K562 (cell line): ENCODE data around the gene CPT1A. TPM values are rescaled to one million over a fixed set of nuclear protein-coding genes. Genes with fewer than 3 reads are reported as not detected.
A peak's percentile ranks its signal among the peaks of the same experiment; 100 is the strongest.

Source experiments
- ATAC-seq: fragments of 200-7000 bp; cut with Tn5 transposase; 3 replicates; pipeline ENCODE4 v1.9.1; 2020; ENCODE audit warnings: moderate library complexity
- BruUV-seq: library from RNA; stranded (reverse); fragments of 400-500 nt; replicated peaks from 2 replicates; lab custom pipeline; 2021; lab: Mats Ljungman, UMichigan
- CTCF ChIA-PET: fragments of 300-600 bp; formaldehyde crosslinking; extraction: SDS; loops from one replicate; lab custom pipeline; 2021; ENCODE audit warnings: low intra/inter-chr PET ratio; lab: Yijun Ruan, JAX
- POLR2A ChIA-PET: fragments of 300-600, 350-650 bp; sonication (Branson Sonifier 250); formaldehyde crosslinking; extraction: SDS; loops from one replicate; lab custom pipeline; 2021; ENCODE audit warnings: antibody characterized with exemption, inconsistent platforms; lab: Yijun Ruan, JAX
- DNase-seq, 4 experiments: peaks; one replicate each; pipeline versions ENCODE4 v3.0.0 to v3.0.0-alpha.2; 2011 to 2018; ENCODE audit warnings: low spot score in 3 of 4, mixed read lengths in 3 of 4; ENCODE audit errors: extremely low read depth in 1 of 4
- FAIRE-seq: peaks from 2 replicates; lab custom pipeline; 2011; peaks lifted over from hg19 to GRCh38; lab: Jason Lieb, UNC
- H2AFZ ChIP-seq: 2 replicates; pipeline ENCODE4 v1.6.0; 2011; ENCODE audit warnings: low read depth, low read length, control low read depth, inconsistent platforms
- H3K27ac ChIP-seq: fragments of 200-600 bp; 3 replicates; pipeline ENCODE4 v1.8.0; 2011; ENCODE audit warnings: low read depth, mild to moderate bottlenecking, control low read depth, inconsistent platforms, low read length, moderate library complexity, mixed read lengths; ENCODE audit errors: extremely low read depth
- H3K27me3 ChIP-seq, 2 experiments: fragments of 300-600 bp in 1 of 2; 2 replicates in 1 of 2; 3 replicates in 1 of 2; pipeline versions ENCODE4 v1.6.0 to v1.8.0; 2011; ENCODE audit warnings: inconsistent platforms in 2 of 2, low read length in 2 of 2, mild to moderate bottlenecking in 1 of 2, mixed read lengths in 1 of 2, moderate library complexity in 1 of 2; ENCODE audit not compliant: control insufficient read depth in 2 of 2, insufficient read depth in 2 of 2
- H3K36me3 ChIP-seq: fragments of 300-600 bp; 3 replicates; pipeline ENCODE4 v1.8.0; 2011; ENCODE audit warnings: mild to moderate bottlenecking, low read length, inconsistent platforms; ENCODE audit not compliant: control insufficient read depth, insufficient read depth
- H3K4me1 ChIP-seq, 2 experiments: fragments of 200-600 bp in 1 of 2; replicated peaks in 1 of 2; 2 replicates in 1 of 2; 3 replicates in 1 of 2; pipeline versions ENCODE4 v1.5.1 to v1.8.0; 2011; ENCODE audit warnings: inconsistent platforms in 2 of 2, low read length in 2 of 2, mild to moderate bottlenecking in 1 of 2, mixed read lengths in 1 of 2, moderate library complexity in 1 of 2; ENCODE audit not compliant: control insufficient read depth in 2 of 2, insufficient read depth in 2 of 2
- H3K4me2 ChIP-seq: 2 replicates; pipeline ENCODE4 v1.6.1; 2011; ENCODE audit warnings: low read length, control low read depth, inconsistent platforms, mixed read lengths; ENCODE audit not compliant: insufficient read depth
- H3K4me3 ChIP-seq: fragments of 200-600 bp; sonication (generic), shearing (Covaris generic); 2 replicates; pipeline ENCODE4 v1.5.1; 2016; ENCODE audit warnings: control low read depth, inconsistent platforms
- H3K79me2 ChIP-seq: fragments of 200-600 bp; 3 replicates; pipeline ENCODE4 v1.8.0; 2011; ENCODE audit warnings: low read length, inconsistent platforms; ENCODE audit not compliant: control insufficient read depth, insufficient read depth
- H3K9ac ChIP-seq, 2 experiments: 2 replicates each; pipeline versions ENCODE4 v1.6.0 to v1.6.1; 2011; ENCODE audit warnings: low read depth in 2 of 2, low read length in 2 of 2, control low read depth in 1 of 2, inconsistent platforms in 1 of 2, mild to moderate bottlenecking in 1 of 2, mixed read lengths in 1 of 2; ENCODE audit not compliant: insufficient read depth in 1 of 2
- H3K9me1 ChIP-seq: one replicate; pipeline ENCODE4 v1.6.0; 2011; ENCODE audit warnings: inconsistent platforms, mild to moderate bottlenecking, low read length, moderate library complexity; ENCODE audit not compliant: control insufficient read depth, insufficient read depth
- H3K9me3 ChIP-seq: replicated peaks from 2 replicates; pipeline ENCODE4 v1.5.1; 2011; ENCODE audit warnings: low read depth, low read length, inconsistent platforms; ENCODE audit not compliant: control insufficient read depth, insufficient read depth
- H4K20me1 ChIP-seq: replicated peaks from 2 replicates; pipeline ENCODE4 v1.6.1; 2011; ENCODE audit warnings: low read length, inconsistent platforms, mixed read lengths; ENCODE audit not compliant: control insufficient read depth, insufficient read depth
- CTCF ChIP-seq, 3 experiments: IDR thresholded peaks in 2 of 3; conservative IDR thresholded peaks in 1 of 3; 2 replicates each; pipeline ENCODE4 v1.5.1; 2011 to 2012; ENCODE audit warnings: low read length in 3 of 3, mild to moderate bottlenecking in 3 of 3, control low read depth in 2 of 3, improper control_type of control experiment in 1 of 3, inconsistent platforms in 1 of 3, low read depth in 1 of 3, mixed read lengths in 1 of 3, moderate library complexity in 1 of 3; ENCODE audit not compliant: insufficient read depth in 2 of 3
- DACH1 ChIP-seq: fragments of 450-650 bp; IDR thresholded peaks from 2 replicates; pipeline ENCODE4 v1.6.1; 2018; ENCODE audit not compliant: partially characterized antibody
- DEAF1 ChIP-seq: fragments of 450-650 bp; formaldehyde crosslinking; IDR thresholded peaks from 2 replicates; pipeline ENCODE4 v1.4.0; 2020; ENCODE audit warnings: mild to moderate bottlenecking, moderate library complexity
- NCOA2 ChIP-seq, 2 experiments: fragments of 450-650 bp; IDR thresholded peaks; 2 replicates each; pipeline ENCODE4 v1.6.1; 2018; ENCODE audit warnings: mild to moderate bottlenecking in 2 of 2, moderate library complexity in 1 of 2; ENCODE audit not compliant: partially characterized antibody in 2 of 2
- RAD21 ChIP-seq, 2 experiments: fragments of 250-450 bp in 1 of 2; fragments of 450-650 bp in 1 of 2; sonication (Bioruptor Pico) in 1 of 2; formaldehyde crosslinking in 1 of 2; IDR thresholded peaks in 1 of 2; conservative IDR thresholded peaks in 1 of 2; 2 replicates each; pipeline versions ENCODE4 v1.4.0 to v1.8.0; 2020 to 2022; ENCODE audit warnings: mild to moderate bottlenecking in 2 of 2, moderate library complexity in 1 of 2
- SRF ChIP-seq, 2 experiments: fragments of 250-450, 450-650 bp in 1 of 2; sonication (Bioruptor Pico) in 1 of 2; sonication (generic) in 1 of 2; formaldehyde crosslinking; IDR thresholded peaks; 2 replicates each; pipeline versions ENCODE4 v1.5.0 to v1.5.1; 2020 to 2022; ENCODE audit warnings: mild to moderate bottlenecking in 1 of 2, missing genetic modification reagents in 1 of 2
- SRSF9 ChIP-seq: fragments of 200-400 bp; formaldehyde crosslinking; IDR thresholded peaks from 2 replicates; pipeline ENCODE4 v1.6.1; 2017; ENCODE audit warnings: low read depth, low read length, borderline replicate concordance
- XRCC5 ChIP-seq: fragments of 200-400 bp; formaldehyde crosslinking; IDR thresholded peaks from 2 replicates; pipeline ENCODE4 v1.6.1; 2017; ENCODE audit warnings: low read depth, mild to moderate bottlenecking, low read length
- ZFPM2 ChIP-seq: fragments of 250-450 bp; sonication (Bioruptor Pico); IDR thresholded peaks from 2 replicates; pipeline ENCODE4 v1.5.1; 2022; ENCODE audit warnings: mild to moderate bottlenecking
- ZNF280B ChIP-seq: fragments of 250-450 bp; sonication (Bioruptor Pico); IDR thresholded peaks from 2 replicates; pipeline ENCODE4 v1.5.1; 2021; ENCODE audit warnings: mild to moderate bottlenecking
- WGBS: fragments of 100-300 bp; shearing (Covaris generic); methylation state at CpG from one replicate; pipeline ENCODE4 v1.1.6; 2016; ENCODE audit warnings: low coverage, mixed read lengths; ENCODE audit not compliant: insufficient coverage; ENCODE audit errors: missing lambda C conversion rate; 5-methylcytosine and 5-hydroxymethylcytosine counted together
- in situ Hi-C: fragments of 300-500 bp; cut with MboI; formaldehyde crosslinking; loops from 4 replicates; pipeline ENCODE4 v1.15.0; 2018; ENCODE audit warnings: inconsistent platforms, mixed read lengths
- intact Hi-C: fragments of 100-400 bp; cut with micrococcal nuclease; formaldehyde crosslinking; loops from 2 replicates; pipeline ENCODE4 v1.14.2; 2022
- polyA plus RNA-seq, 8 experiments: library from polyadenylated mRNA; depleted of rRNA in 4 of 8; stranded (reverse) in 5 of 8; unstranded in 3 of 8; fragments of >200 nt; fragmentation: Nextera tagmentation in 2 of 8; fragmentation: Illumina TruSeq in 1 of 8; extraction: Ambion mirVana in 2 of 8; extraction: Trizol in 1 of 8; gene quantifications; 2 replicates each; pipeline versions ENCODE4 v1.2.1 to v1.2.3, GENCODE V29; 2011 to 2014; ENCODE audit warnings: inconsistent platforms in 1 of 8, missing spikeins in 1 of 8
- total RNA-seq, 7 experiments: library from RNA; depleted of rRNA in 6 of 7; stranded (reverse); fragments of >200 nt in 6 of 7; fragmentation: Illumina TruSeq in 2 of 7; extraction: Trizol in 2 of 7; gene quantifications; 2 replicates each; pipeline versions ENCODE4 v1.2.1 to v1.2.3, GENCODE V29; 2011 to 2021; ENCODE audit warnings: low replicate concordance in 1 of 7
- TF ChIP-seq, protein P1 (sequence below): sonication (generic); formaldehyde crosslinking; IDR thresholded peaks from 2 replicates; pipeline ENCODE4 v1.8.1; 2023; ENCODE audit warnings: missing genetic modification reagents, mild to moderate bottlenecking, borderline replicate concordance

CPT1A gene
- total and polyA plus RNA-seq, 9 of the 15 experiments (the other 6 are each of a cell fraction or from before 2014, with no cell fraction given) = 2.6 to 29.1 (median 12.3) TPM

DNA sequence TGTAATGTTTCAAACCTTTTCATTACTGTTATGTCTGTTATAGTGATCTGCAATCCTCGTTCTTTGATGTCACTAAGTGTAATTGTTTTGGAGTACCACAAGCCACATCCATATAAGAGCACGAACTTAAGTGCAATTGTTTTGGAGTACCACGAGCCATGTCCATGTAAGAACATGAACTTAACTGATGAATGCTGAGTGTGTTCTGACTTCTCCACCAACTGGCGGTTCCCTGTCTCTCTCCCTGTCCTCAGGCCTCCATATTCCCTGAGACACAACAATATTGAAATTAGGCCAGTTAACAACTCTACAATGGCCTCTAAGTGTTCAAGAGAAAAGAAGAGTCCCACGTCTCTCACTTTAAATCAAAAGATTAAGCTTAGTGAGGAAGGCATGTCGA is 113.9 kb downstream of the CPT1A start:
- DNase-seq (no peak), FAIRE-seq (peak; percentile 69), ATAC-seq (peak; percentile 55; the same call in 1 of the 3 replicates)
- Histone ChIP-seq H3K9ac (no peak overlapping the region), H2AFZ (peak overlapping the region; percentile 8; the same call in 1 of the 2 replicates), H3K4me3 (no peak overlapping the region), H3K4me1 (no peaks in the 10 kb centered on the region), H3K4me2 (no peak overlapping the region), H3K27ac (no peak overlapping the region), H3K9me3 (no peaks in the 10 kb centered on the region), H3K79me2 (no peaks in the 10 kb centered on the region), H4K20me1 (no peaks in the 10 kb centered on the region; the same call in 1 of the 2 replicates), H3K9me1 (no peaks in the 10 kb centered on the region), H3K36me3 (no peaks in the 10 kb centered on the region), H3K27me3 (peaks cover 4 to 5% of the 10 kb centered on the region in 2 experiments; a peak in 2 of 5 replicates)
- no TSS peak for BruUV-seq
- POLR2A ChIA-PET = interaction anchor here (1.0 to 1.6 kb wide), 4 partner anchors 10 to 40 kb away, joined by 3 to 5 read pairs (median 3); no protein-coding TSS in a partner anchor
- 15% methylated on average over 6 of the region's 6 CpGs for WGBS
- in situ Hi-C loops (no loop called here), intact Hi-C loops (no loop called here)
- CTCF ChIA-PET = no interaction called here
- no peak for TF ChIP-seq DACH1
- TF ChIP-seq CTCF (IDR thresholded peaks at IDR 0.05 in 2 of 3, conservative IDR thresholded peaks at IDR 0.05 in 1 of 3; ENCODE audit: insufficient read depth in 2 of 3, low read depth in 1 of 3, low read length in 3 of 3) = peak in 1 of 3 experiments; percentile 24; a peak in 2 of 6 replicates
- no peak for TF ChIP-seq SRSF9
- no peak for TF ChIP-seq DEAF1 (CRISPR knock-in tag)
- no peak for TF ChIP-seq NCOA2 (IDR thresholded peaks at IDR 0.05; ENCODE audit: partially characterized antibody in 2 of 2)
- TF ChIP-seq, protein P1, sequence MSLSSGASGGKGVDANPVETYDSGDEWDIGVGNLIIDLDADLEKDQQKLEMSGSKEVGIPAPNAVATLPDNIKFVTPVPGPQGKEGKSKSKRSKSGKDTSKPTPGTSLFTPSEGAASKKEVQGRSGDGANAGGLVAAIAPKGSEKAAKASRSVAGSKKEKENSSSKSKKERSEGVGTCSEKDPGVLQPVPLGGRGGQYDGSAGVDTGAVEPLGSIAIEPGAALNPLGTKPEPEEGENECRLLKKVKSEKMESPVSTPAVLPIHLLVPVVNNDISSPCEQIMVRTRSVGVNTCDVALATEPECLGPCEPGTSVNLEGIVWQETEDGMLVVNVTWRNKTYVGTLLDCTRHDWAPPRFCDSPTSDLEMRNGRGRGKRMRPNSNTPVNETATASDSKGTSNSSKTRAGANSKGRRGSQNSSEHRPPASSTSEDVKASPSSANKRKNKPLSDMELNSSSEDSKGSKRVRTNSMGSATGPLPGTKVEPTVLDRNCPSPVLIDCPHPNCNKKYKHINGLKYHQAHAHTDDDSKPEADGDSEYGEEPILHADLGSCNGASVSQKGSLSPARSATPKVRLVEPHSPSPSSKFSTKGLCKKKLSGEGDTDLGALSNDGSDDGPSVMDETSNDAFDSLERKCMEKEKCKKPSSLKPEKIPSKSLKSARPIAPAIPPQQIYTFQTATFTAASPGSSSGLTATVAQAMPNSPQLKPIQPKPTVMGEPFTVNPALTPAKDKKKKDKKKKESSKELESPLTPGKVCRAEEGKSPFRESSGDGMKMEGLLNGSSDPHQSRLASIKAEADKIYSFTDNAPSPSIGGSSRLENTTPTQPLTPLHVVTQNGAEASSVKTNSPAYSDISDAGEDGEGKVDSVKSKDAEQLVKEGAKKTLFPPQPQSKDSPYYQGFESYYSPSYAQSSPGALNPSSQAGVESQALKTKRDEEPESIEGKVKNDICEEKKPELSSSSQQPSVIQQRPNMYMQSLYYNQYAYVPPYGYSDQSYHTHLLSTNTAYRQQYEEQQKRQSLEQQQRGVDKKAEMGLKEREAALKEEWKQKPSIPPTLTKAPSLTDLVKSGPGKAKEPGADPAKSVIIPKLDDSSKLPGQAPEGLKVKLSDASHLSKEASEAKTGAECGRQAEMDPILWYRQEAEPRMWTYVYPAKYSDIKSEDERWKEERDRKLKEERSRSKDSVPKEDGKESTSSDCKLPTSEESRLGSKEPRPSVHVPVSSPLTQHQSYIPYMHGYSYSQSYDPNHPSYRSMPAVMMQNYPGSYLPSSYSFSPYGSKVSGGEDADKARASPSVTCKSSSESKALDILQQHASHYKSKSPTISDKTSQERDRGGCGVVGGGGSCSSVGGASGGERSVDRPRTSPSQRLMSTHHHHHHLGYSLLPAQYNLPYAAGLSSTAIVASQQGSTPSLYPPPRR = no peak
- no peak for TF ChIP-seq SRF (CRISPR knock-in tag; IDR thresholded peaks at IDR 0.05)
- TF ChIP-seq ZNF280B (CRISPR knock-in tag) = no peak
- peak in 1 of 2 experiments; percentile 28; a peak in 1 of 4 replicates for TF ChIP-seq RAD21 (CRISPR knock-in tag; conservative IDR thresholded peaks at IDR 0.05 in 1 of 2, IDR thresholded peaks at IDR 0.05 in 1 of 2)
- TF ChIP-seq XRCC5 = no peak
- TF ChIP-seq ZFPM2 (CRISPR knock-in tag) = no peak
